Muscle layer of colon (tissue), 2 donors: Measurements from ENCODE around the gene LRAT.
A peak's percentile ranks its signal among the peaks of the same experiment; 100 is the strongest.
"Not testable (repeated sequence)": the region's sequence is repeated elsewhere in the genome, so short reads cannot be mapped to it uniquely, and the experiment has no call there.

Experiments used
- H3K27ac ChIP-seq: one replicate; pipeline ENCODE4 v1.7.0; 2013; ENCODE audit warnings: low read depth, mild to moderate bottlenecking, low read length, moderate library complexity
- H3K27me3 ChIP-seq, 2 donors: one replicate each; pipeline ENCODE4 v1.7.0; 2013; ENCODE audit warnings: low read length in 2 of 2, mild to moderate bottlenecking in 2 of 2; ENCODE audit not compliant: insufficient read depth in 2 of 2, control insufficient read depth in 1 of 2
- H3K36me3 ChIP-seq: one replicate; pipeline ENCODE4 v1.7.0; 2013; ENCODE audit warnings: mild to moderate bottlenecking, low read length; ENCODE audit not compliant: insufficient read depth
- H3K4me1 ChIP-seq: one replicate; pipeline ENCODE4 v1.7.0; 2013; ENCODE audit warnings: mild to moderate bottlenecking, low read length; ENCODE audit not compliant: insufficient read depth
- H3K4me3 ChIP-seq, 2 donors: one replicate each; pipeline ENCODE4 v1.7.0; 2013; ENCODE audit warnings: low read length in 2 of 2, low read depth in 1 of 2, mild to moderate bottlenecking in 1 of 2, moderate library complexity in 1 of 2
- H3K9ac ChIP-seq: one replicate; pipeline ENCODE4 v1.7.0; 2013; ENCODE audit warnings: low read length
- H3K9me3 ChIP-seq: one replicate; pipeline ENCODE4 v1.7.0; 2013; ENCODE audit warnings: mild to moderate bottlenecking, low read length
- donor health status: abdominal sarcoma.
- donor health status: Adenocarcinoma of cecum.

The LRAT gene

GRCh38 chr4:154743683-154744340 lies at the start of gene LRAT:
Gene LRAT (plus strand): TSS chr4:154744000. CDS start chr4:154744327, 327 bp downstream.
- Histone ChIP-seq H3K4me3 (peak within 1 kb of the TSS; percentile 74 to 82), H3K27me3 (peaks cover 8 to 19% of the 10 kb centered on the region in 2 donors), H3K9ac (no peak within 1 kb of the TSS), H3K4me1 (peaks cover 10% of the 10 kb centered on the region), H3K9me3 (no peaks in the 10 kb centered on the region), H3K36me3 (no peaks in the 10 kb centered on the region), H3K27ac (no peak within 1 kb of the TSS)

- H3K27me3 ChIP-seq: no peaks in the 10 kb centered on the region
Observed at GRCh38 chr4:154707877-154708276, 35.9 kb upstream of the LRAT start.

GRCh38 chr4:154709550-154709949 lies 34.2 kb upstream of the LRAT start:
- H3K27ac ChIP-seq: no peak overlapping the region
- no peak overlapping the region for H3K4me3 ChIP-seq
- no peaks in the 10 kb centered on the region for H3K4me1 ChIP-seq
- no peaks in the 10 kb centered on the region for H3K36me3 ChIP-seq
- H3K9ac ChIP-seq: no peak overlapping the region
- H3K9me3 ChIP-seq: no peaks in the 10 kb centered on the region
- no peaks in the 10 kb centered on the region for H3K27me3 ChIP-seq

More at GRCh38 chr4:154707877-154708276, 35.9 kb upstream of the LRAT start:
- H3K4me1 ChIP-seq: no peaks in the 10 kb centered on the region
- no peak overlapping the region for H3K27ac ChIP-seq
- no peaks in the 10 kb centered on the region for H3K9me3 ChIP-seq
- H3K9ac ChIP-seq: no peak overlapping the region
- H3K4me3 ChIP-seq: no peak overlapping the region
- no peaks in the 10 kb centered on the region for H3K36me3 ChIP-seq

GRCh38 chr4:154711522-154711921 lies 32.3 kb upstream of the LRAT start:
- Histone ChIP-seq H3K9ac (no peak overlapping the region), H3K36me3 (no peaks in the 10 kb centered on the region), H3K4me3 (no peak overlapping the region), H3K9me3 (no peaks in the 10 kb centered on the region), H3K27ac (no peak overlapping the region), H3K4me1 (no peaks in the 10 kb centered on the region), H3K27me3 (no peaks in the 10 kb centered on the region)

- H3K27me3 ChIP-seq: no peaks in the 10 kb centered on the region
- no peaks in the 10 kb centered on the region for H3K4me1 ChIP-seq
- H3K9ac ChIP-seq: no peak overlapping the region
- H3K36me3 ChIP-seq: no peaks in the 10 kb centered on the region
- H3K27ac ChIP-seq: no peak overlapping the region
- H3K9me3 ChIP-seq: no peaks in the 10 kb centered on the region
- H3K4me3 ChIP-seq: no peak overlapping the region
Observed at GRCh38 chr4:154714339-154715040, 29.3 kb upstream of the LRAT start.

GRCh38 chr4:154719087-154719486 lies 24.7 kb upstream of the LRAT start:
- Histone ChIP-seq H3K4me1 (no peaks in the 10 kb centered on the region), H3K9me3 (no peaks in the 10 kb centered on the region), H3K4me3 (no peak overlapping the region), H3K27me3 (no peaks in the 10 kb centered on the region), H3K36me3 (no peaks in the 10 kb centered on the region), H3K27ac (no peak overlapping the region), H3K9ac (no peak overlapping the region)

- H3K9ac ChIP-seq: no peak overlapping the region
- no peaks in the 10 kb centered on the region for H3K4me1 ChIP-seq
- H3K27ac ChIP-seq: no peak overlapping the region
- no peaks in the 10 kb centered on the region for H3K27me3 ChIP-seq
- no peak overlapping the region for H3K4me3 ChIP-seq
- no peaks in the 10 kb centered on the region for H3K36me3 ChIP-seq
- H3K9me3 ChIP-seq: no peaks in the 10 kb centered on the region
Observed at GRCh38 chr4:154720123-154720522, 23.7 kb upstream of the LRAT start.

GRCh38 chr4:154720618-154721267 lies 23.1 kb upstream of the LRAT start:
- Histone ChIP-seq H3K27ac (no peak overlapping the region), H3K36me3 (no peaks in the 10 kb centered on the region), H3K27me3 (no peaks in the 10 kb centered on the region), H3K4me1 (no peaks in the 10 kb centered on the region), H3K9me3 (no peaks in the 10 kb centered on the region), H3K4me3 (no peak overlapping the region), H3K9ac (no peak overlapping the region)

- no peak overlapping the region for H3K9ac ChIP-seq
- no peaks in the 10 kb centered on the region for H3K36me3 ChIP-seq
- H3K9me3 ChIP-seq: no peaks in the 10 kb centered on the region
- H3K27ac ChIP-seq: no peak overlapping the region
- no peaks in the 10 kb centered on the region for H3K4me1 ChIP-seq
- no peaks in the 10 kb centered on the region for H3K27me3 ChIP-seq
- no peak overlapping the region for H3K4me3 ChIP-seq
Observed at GRCh38 chr4:154722262-154722661, 21.5 kb upstream of the LRAT start.

GRCh38 chr4:154723601-154724000 lies 20.2 kb upstream of the LRAT start:
- H3K4me1 ChIP-seq: not testable (repeated sequence)

GRCh38 chr4:154727540-154727939 lies 16.3 kb upstream of the LRAT start:
- no peaks in the 10 kb centered on the region for H3K36me3 ChIP-seq
- H3K27ac ChIP-seq: no peak overlapping the region
- no peaks in the 10 kb centered on the region for H3K27me3 ChIP-seq
- H3K9me3 ChIP-seq: no peaks in the 10 kb centered on the region
- no peaks in the 10 kb centered on the region for H3K4me1 ChIP-seq
- no peak overlapping the region for H3K4me3 ChIP-seq
- no peak overlapping the region for H3K9ac ChIP-seq

More at GRCh38 chr4:154723601-154724000, 20.2 kb upstream of the LRAT start:
- H3K27ac ChIP-seq, H3K9me3 ChIP-seq, H3K9ac ChIP-seq, H3K27me3 ChIP-seq, H3K36me3 ChIP-seq, H3K4me3 ChIP-seq: not testable (repeated sequence)
